Measurements from ENCODE around the gene ORC1. TPM values are rescaled to one million over a fixed set of nuclear protein-coding genes. Genes with fewer than 3 reads are reported as not detected.

The ORC1 gene
- total RNA-seq, 1 experiment from 2014 or later: 10.3 TPM

Other genes starting within 250 kb of the ORC1 start
- gene CC2D1B, start 38.2 kb downstream of the ORC1 start, total RNA-seq (2014; rRNA removed; shearing (Covaris generic)): 38.5 and 41.9 TPM in 2 replicates
- gene PRPF38A, start 179 bp upstream of the ORC1 start, total RNA-seq (2014; rRNA removed; shearing (Covaris generic)): 8.5 and 11.0 TPM in 2 replicates
- gene TUT4, start 148.7 kb upstream of the ORC1 start, total RNA-seq (2014; rRNA removed; shearing (Covaris generic)): 19.1 and 20.7 TPM in 2 replicates
- gene GPX7, start 197.9 kb upstream of the ORC1 start, total RNA-seq (2014; rRNA removed; shearing (Covaris generic)): not detected in 2 replicates
- gene SHISAL2A, start 228.7 kb upstream of the ORC1 start, total RNA-seq (2014; rRNA removed; shearing (Covaris generic)): not detected in 2 replicates